ENCODE data around the gene PRDM8.

The PRDM8 gene

GRCh38 chr4:80188457-80188800 lies 8.9 kb upstream of the PRDM8 start:
- DNase-seq (ENCODE audit: low read depth): no peak
- H3K4me3 ChIP-seq (ENCODE audit: low read length): no peak overlapping the region
- TF ChIP-seq, protein P1, sequence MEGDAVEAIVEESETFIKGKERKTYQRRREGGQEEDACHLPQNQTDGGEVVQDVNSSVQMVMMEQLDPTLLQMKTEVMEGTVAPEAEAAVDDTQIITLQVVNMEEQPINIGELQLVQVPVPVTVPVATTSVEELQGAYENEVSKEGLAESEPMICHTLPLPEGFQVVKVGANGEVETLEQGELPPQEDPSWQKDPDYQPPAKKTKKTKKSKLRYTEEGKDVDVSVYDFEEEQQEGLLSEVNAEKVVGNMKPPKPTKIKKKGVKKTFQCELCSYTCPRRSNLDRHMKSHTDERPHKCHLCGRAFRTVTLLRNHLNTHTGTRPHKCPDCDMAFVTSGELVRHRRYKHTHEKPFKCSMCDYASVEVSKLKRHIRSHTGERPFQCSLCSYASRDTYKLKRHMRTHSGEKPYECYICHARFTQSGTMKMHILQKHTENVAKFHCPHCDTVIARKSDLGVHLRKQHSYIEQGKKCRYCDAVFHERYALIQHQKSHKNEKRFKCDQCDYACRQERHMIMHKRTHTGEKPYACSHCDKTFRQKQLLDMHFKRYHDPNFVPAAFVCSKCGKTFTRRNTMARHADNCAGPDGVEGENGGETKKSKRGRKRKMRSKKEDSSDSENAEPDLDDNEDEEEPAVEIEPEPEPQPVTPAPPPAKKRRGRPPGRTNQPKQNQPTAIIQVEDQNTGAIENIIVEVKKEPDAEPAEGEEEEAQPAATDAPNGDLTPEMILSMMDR (conservative IDR thresholded peaks at IDR 0.05; ENCODE audit: low read length): no peak

DNA sequence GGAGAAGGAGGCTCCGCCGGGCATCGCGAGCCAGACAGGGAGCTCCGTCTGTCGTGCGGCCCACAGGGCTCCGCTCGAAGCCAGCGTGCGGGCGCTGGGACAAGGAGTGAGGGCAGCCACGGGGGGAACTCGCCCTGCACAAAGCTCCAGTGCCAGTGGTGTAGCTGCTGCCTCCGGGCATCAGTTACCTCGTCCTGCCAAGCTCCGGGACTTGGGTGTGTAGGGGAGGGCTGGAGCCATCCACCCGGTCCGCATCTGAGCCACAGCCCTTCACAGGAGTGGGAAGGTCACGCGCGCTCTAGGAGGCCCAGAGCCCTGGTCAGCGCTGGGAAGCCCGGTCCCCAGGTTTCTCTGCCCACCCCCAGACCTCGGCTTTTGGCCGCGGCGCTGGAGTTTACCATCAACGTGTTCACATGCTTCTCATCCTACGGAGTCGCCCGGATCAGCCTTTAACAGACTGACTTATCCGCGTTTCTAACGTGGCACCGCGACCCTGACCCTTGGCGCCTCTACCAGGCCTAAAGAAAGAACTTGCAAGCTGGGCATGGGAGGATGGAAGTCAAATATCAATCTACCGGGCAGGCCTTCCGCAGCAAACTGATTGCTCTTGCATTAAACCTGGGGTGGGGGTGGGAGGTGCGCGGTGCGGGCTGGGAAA lies 8.4 kb upstream of the PRDM8 start:
- H3K4me3 ChIP-seq (ENCODE audit: low read length): no peak overlapping the region
- TF ChIP-seq, protein P1 (conservative IDR thresholded peaks at IDR 0.05; ENCODE audit: low read length): no peak
- DNase-seq (ENCODE audit: low read depth): no peak

DNA sequence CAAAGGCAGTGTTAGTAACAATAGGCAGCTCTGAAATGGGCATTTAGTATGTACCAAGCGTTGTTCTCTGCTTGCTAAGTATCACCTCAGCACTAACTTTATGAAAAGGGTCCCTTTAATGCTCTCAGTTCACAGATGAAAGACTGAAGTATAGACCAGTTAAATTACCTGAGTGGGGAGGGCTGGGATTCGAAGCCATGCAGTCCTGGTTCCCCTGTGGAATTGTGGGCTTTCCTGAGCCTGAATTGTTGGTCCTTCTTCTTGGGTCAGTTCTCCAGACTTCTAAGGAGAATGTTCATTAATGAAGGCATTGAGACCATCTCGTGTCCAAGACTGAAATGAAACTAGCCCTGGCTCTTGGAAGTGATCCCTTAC lies 7.7 kb upstream of the PRDM8 start:
- TF ChIP-seq, protein P1 (conservative IDR thresholded peaks at IDR 0.05; ENCODE audit: low read length): no peak
- no peak for DNase-seq (ENCODE audit: low read depth)
- peak overlapping the region; percentile 24; the same call in 1 of the 2 replicates for H3K4me3 ChIP-seq (ENCODE audit: low read length)

DNA sequence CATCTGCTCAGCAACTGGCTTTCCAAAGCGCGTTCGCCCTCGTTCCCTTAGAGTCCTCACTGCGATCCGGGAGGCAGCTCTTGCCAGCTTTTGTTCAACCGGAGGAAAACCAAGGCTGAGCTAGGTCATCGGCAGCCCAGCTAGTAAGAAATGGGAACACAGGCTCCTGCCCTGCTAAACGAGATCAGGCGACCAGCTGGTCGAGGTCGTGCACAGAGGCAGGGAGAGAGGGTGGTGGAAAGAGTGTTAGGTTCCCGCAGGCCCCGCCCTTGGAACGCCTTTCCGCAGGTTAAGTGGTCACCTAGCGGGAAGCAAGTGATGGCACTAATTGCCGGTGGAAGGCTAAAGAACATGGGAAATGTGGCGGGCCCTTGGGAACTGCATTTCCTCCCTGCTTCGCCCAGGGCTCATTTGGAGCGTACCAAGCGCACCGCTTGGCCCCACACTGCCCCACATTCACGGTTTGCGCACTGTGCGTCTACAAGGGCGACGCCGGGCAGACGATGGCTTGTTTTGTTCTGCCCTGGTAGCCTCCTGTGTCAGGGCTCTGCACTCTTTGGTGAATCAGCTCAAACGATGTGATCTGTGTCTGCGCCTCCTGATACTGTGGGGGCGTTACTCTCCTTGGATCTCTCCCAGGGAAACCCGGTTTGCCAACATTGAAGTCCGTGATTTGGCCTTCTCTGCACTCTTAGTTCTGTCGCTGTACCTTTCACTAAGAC lies 7.2 kb upstream of the PRDM8 start:
- TF ChIP-seq, protein P1 (conservative IDR thresholded peaks at IDR 0.05; ENCODE audit: low read length): no peak
- DNase-seq (ENCODE audit: low read depth): peak; percentile 61
- H3K4me3 ChIP-seq (ENCODE audit: low read length): peak overlapping the region; percentile 24; the same call in 1 of the 2 replicates

- H3K4me3 ChIP-seq (ENCODE audit: low read length): no peak overlapping the region
- no peak for DNase-seq (ENCODE audit: low read depth)
- TF ChIP-seq, protein P1 (conservative IDR thresholded peaks at IDR 0.05; ENCODE audit: low read length): no peak
Measured at GRCh38 chr4:80192252-80192866, 4.9 kb upstream of the PRDM8 start.

- H3K4me3 ChIP-seq (ENCODE audit: low read length): no peak overlapping the region
- TF ChIP-seq, protein P1 (conservative IDR thresholded peaks at IDR 0.05; ENCODE audit: low read length): no peak
- peak; percentile 82 for DNase-seq (ENCODE audit: low read depth)
Measured at GRCh38 chr4:80192937-80193336, 4.4 kb upstream of the PRDM8 start.

Measured in AG10803 (cell line).